NCI-H146 treated with DMSO at 0.1 percent for 48 hours (cell line): ENCODE results near the gene RNF14.

Experiments
- DNase-seq: peaks from one replicate; lab custom pipeline; 2025; ENCODE audit not compliant: unreplicated experiment; lab: John Stamatoyannopoulos, UW

The RNF14 gene

DNA sequence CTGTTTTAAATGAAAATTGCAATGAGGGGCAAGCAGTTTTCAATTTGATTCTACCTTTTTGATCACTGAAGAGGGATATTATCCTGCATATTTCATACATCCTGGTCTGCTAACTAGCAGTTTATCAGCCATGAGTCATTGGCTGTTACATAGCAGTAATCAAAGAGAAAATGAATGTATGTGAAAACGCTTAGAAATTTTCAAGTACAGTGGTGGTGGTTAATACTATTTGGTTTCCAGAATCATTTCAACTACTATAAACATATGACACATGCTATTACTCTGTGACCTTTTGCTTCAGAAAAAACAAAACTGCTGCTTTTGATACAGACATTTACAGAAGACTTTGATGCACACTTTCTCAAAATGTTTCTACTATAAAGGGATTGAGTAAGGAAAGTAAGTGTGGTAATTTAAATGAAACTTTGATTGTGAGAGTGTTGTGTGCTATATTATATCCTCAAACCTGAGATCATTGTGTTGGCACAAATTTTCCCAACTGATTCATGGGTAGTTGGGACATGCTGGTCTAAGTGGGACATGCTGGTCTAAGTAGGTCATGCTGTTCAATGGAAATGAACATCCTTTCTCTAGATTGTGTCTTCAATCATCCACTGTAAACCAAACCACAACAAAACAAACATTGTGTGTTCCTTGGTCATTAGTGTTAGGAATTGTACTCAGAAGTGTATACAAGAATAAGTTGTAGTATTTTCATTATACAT, 5.1 kb downstream of the RNF14 start:
- DNase-seq = no peak

DNA sequence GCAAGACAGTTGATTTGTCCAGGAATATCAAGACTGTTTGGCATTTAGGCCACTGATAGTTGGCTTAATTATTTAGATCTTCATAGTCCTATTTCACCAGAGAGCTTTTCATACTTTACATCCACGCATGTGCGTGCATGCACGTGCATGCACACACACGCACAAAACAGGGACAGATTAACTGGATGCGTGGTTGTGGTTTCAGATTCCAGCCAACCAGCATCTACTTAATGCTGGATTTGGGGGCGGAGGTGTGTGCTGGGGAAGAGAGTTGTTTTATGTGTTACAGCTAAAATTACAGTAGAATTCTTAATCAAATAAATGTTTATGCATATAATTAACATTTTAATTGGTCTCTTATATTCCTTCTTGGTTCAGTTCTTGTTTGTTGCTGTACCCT, 7.3 kb downstream of the RNF14 start:
- DNase-seq = no peak

DNA sequence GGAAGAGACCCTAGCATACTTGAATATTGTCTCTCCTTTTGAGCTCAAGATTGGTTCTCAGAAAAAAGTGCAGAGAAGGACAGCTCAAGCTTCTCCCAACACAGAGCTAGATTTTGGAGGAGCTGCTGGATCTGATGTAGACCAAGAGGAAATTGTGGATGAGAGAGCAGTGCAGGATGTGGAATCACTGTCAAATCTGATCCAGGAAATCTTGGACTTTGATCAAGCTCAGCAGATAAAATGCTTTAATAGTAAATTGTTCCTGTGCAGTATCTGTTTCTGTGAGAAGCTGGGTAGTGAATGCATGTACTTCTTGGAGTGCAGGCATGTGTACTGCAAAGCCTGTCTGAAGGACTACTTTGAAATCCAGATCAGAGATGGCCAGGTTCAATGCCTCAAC, 9.5 kb downstream of the RNF14 start:
- DNase-seq = no peak

DNA sequence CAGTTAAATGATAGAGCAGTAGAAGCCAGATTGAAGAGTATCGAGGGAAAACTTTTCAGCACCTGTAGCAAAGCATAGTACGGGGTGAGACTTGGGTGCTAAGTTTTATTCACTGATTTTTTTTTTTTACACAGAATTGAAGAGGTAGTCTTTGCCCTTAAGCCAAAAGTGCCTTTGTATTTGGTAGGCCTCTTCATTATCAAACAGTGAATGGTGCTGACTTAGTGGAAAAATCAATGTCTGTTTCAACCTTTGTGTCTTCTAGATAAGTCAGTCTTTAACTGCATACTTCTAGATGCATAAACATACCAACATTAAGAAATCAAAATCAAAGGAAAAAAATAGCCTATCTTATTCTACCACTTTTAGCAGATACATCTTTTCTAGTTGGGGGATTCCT, 13.7 kb downstream of the RNF14 start:
- DNase-seq = no peak

DNA sequence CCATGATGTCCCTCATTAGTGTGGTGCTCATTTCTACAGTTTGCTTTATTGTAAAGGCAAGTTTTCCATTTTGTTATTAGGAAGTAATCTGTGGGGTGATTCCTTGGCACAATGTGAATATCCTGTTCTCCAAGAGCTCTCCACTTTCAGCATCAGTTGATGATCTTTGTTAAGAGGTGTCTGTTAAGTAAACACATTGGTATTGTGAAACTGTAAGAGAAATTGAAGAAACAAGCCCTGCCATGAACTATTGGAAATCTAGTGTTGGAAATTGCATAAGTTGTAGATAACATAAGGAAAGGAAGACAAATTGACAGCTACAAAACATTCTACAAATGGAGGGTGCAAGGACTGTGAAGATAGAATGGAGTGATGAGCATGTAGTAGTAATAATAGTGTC, 17.2 kb downstream of the RNF14 start:
- no peak for DNase-seq

DNA sequence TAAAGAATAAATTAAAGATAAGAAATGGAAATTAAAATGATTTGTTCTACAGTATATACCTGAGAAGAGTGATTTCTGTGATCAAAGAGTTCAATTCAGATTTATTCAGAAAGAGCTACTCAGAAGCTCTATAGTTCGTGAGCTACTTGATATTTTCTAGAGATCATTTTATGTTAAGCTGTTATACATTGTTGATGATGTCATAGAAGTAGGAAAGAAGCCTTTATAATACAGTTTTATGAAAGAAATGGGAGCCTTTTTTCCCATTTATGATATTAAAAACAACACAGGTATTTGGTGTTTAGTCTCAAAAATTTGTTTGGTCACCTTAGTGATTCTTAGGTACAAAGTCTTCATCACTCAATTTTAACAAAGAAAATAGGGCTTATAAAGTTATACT, 20.8 kb downstream of the RNF14 start:
- DNase-seq = no peak

DNA sequence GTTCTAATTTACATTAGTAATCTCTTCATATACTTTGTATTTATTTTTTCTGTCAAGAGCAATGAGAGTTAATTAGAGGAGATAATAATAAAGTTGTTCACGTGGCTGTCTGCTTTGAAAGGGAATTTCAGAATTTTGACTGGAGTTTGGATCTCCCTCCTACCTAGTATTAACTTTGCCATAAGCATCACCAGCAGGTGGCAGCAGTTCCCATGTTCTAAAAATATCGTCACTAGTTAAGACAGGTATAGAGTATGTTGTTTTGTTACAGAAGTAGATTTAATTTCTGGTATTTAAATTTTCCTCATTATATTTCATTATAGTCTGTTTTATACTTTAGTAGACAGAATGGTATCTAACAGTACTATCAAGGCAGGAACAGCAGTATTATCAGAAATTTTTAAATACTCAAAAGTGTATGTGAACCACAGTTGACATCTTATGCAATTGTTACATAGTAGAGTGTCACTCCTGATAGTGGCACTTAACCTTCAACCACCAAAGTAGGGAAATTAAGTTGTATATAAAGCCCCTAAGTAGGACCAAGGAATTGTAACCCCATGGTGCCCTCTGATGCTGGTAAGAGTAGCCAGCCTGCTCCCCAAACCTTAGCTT, 23.6 kb downstream of the RNF14 start:
- DNase-seq = peak; percentile 7

DNA sequence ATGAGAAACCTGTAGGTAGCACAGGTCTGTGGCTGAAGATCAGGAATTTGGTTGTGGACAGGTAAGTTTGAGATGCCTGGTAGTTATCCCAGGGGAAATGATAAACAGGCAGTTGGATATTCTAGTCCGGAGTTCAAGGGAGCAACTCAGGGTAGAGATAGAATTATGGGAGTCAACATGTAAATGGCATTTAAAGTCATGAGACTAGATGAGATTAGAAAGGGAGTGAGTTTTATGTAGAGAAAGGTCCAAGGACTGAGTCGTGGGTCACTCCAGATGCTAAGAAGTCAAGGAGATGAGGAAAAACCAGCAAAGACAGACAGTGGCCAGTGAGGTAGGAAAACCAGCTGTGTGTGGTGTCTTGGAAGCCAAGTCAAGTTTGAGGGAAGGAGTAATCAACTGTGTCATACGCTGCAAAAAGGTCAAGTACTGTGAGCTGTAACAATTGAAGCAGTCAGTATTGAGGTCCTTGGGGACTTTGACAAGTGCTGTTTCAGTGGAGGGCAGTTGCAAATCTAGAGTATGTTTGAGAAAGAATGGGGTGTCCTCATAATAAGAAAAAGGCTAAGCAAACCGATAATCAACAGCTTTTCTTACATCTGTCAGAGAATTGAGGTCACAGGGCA, 25.7 kb downstream of the RNF14 start:
- no peak for DNase-seq

DNA sequence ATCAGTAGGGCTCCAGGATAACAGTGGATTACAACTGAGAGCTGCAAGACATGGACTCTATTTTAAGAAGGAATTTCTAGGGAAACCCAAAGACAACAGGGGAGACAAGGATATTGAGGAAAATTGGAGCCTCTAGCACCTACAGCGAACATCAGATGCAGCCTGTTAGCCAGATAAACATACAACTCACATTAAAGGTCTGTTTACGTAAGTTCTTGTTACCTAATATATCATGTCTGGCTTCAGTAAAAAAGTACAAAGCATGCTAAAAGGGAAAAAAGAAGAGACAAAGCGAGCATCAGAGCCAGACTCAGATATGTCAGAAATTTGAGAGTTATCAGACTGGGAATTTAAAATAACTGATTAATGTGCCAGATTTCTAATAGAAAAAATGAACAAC, 26.8 kb downstream of the RNF14 start:
- DNase-seq = no peak

DNA sequence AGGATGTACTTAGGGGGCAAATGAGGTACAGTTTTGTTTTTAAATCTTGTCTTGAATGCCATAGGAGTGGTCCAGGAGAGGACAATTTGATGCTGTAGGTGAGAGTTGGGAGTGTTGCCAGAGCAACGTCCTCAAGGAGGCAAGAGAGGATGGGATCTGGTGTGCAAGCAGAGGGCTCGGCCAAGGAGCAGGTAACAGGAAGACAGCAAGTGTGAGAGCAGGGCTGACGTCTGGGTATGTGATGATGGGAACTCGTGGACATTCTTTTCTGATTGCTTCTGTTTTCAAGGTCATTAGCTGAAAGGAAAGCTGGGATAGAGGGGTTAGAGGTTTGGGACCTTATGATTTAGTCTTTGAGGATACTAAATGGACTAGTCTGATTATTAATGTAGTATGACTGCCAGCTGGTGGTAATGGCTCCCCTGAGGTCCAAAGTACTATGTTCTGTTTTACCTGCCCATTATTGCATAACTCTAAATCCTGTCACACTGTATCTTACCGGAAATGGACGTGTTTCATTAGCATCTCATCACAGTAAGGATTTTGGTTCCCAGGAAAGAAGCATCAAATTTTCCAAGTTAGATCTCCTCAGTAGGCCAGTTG, 28.6 kb downstream of the RNF14 start:
- no peak for DNase-seq

DNA sequence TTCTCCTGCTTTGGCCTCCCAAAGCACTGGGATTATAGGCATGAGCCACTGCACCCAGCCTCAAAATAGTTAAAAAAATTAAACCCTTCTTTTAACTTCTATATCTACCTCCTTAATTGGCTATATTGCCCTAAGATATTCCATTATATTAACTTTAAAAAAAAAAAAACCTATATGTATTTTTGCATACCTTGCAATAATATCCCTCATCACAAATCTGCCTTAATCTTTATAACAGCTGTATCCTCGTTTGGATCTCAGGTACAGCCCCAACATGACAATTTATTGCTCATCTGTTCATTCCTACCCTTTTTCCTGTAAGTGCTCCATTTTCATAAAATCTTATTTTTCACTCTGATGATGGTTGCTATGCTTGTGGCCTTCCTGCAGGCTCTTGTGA, 31.3 kb downstream of the RNF14 start:
- no peak for DNase-seq

DNA sequence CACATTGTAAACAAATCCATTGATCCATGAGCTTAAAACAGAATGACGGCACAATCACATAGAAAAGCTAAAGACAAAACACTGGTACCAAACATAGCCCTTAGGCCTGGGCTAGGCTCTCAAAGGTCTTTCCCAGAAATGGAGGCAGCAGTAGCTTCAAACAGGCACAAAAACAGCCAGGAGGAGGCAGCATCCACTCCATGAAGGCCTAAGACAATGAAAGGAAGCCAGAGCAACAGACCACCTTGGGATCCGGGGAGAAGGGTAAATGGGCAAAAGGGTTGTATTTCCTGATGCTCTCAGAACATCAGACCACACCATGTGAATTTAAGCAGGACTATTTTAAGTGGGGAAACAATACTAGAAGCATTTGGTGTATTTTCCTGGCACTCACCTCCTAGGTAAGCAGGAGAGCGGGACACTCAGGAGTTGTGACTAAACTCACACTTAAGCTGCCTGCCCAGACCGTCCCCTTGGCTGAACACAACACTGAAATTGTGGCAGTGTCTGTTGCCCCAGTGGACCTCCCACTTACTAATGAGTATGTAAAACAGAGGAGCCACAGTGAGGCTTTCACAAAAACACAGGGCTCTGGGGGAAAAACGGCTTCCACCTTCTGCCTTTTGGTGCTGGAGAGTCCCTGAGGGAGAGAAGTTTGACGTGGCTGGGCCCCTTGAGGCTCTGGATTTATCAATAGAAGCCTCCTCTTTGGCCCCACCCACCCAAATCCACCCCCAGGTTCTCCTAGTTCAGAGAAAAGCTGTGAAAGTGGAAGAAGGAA, 32.0 kb downstream of the RNF14 start:
- DNase-seq = no peak

DNA sequence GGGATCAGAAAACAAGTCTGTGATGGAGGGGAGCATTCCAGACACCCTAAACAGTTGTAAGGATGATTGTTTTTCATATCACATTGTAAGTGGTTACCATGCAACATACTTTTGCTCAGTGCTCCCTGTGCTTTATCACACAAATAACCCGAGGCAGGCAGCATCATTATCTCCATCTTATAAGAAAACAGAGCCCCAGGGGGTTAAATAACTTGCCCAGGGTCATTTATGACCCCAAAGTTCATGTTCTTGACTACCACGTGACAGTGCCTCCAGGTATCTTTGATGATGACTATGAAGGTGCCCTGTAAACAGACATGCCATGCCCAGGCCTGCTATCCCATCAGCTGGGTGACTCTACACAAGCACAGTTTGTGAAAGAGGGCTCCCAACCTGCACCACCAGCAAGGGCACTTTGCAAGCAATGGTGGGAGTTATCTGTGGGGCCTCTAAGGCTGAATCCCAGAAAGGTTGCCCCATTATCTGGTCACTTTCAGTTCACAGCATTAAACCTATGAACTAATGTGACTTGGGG, 34.4 kb downstream of the RNF14 start:
- DNase-seq = no peak

DNA sequence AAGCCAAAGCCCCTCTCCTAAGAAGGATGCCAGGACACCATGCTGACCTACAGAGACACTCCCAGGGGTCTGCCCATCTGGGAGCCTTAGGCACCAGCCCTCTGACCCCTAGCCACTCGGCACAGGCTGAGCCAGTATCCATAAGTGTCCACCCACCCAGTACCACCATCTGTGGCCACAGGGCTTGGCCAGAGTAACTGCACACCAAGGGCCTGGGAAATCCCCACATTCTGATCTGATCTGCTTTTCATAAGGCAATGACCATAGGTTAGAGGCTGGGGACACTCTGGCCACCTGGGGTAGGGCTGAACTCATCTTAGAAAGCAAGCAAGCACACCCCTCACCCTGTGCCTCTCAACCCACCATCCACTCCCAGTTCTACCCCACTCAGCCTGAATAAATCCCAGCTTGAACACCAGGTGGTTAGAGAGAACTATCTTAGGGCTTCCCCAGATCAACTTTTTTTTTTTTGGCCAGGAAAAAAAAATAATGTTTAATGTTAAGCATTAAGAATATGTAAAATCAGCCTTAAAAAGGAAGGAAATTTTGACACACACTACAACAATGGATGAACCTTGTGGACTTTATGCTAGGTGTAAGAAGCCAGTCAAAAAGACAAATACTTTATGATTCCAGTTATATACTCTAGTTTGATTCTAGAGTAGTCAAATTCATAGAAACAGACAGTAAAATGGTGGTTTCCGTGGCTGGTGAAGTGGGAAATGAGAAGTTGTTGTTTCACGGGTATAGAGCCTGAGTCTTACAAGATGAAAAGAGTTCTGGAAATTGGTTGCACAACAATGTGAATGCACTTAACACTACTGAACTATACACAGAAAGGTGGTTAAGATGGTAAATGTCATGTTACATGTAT, 37.7 kb downstream of the RNF14 start:
- no peak for DNase-seq

DNA sequence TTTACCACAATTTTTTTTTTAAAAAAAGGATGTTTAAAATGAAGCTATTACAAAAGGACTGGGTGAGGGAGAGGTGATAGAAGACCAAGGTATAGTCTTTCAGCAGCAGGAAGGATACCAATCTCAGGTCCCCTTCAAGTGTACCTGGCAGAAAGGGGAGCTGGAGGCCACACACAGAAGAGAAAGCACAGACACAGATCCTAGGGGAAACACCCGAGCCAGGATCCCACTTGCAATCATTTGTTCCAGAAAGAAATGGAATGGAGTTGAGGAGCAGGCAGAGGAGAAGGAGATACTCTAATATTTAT, 38.3 kb downstream of the RNF14 start:
- DNase-seq = no peak

DNA sequence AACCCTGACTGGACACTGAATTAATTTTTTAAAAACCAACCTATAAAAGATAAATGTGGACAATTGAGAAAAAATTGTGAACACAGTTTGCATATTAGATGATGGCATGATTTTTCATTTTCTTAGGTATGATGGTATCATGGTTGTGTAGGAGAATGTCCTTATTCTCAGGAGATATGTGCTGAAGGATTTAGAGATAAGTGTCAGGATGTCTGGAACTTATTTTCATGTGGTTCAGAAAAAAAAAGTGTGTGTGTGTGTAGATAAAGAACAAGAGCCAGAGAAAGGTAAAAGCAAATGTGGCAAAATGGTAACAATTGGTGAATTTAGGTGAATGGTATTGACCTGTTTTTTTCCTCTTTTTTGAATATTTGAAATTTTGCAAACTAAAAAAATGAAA, 39.9 kb downstream of the RNF14 start:
- no peak for DNase-seq

DNA sequence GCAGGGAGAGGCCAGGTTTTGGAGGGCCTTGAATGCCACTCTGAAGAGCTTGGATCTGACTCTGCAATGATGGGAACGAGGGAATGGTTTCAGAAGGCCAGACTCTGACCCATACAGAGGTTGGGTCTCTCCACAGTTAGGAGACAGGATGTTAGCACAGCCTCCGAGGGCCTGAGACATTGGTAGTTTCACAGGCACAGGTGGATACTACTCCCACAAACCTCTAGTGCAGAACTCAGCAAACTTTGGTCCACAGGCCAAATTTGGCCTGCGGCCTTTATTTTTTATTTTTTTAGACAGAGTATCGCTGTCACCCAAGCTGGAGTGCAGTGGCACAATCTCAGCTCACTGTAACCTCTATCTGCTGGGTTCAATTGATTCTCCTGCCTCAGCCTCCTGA, 41.0 kb downstream of the RNF14 start:
- no peak for DNase-seq

DNA sequence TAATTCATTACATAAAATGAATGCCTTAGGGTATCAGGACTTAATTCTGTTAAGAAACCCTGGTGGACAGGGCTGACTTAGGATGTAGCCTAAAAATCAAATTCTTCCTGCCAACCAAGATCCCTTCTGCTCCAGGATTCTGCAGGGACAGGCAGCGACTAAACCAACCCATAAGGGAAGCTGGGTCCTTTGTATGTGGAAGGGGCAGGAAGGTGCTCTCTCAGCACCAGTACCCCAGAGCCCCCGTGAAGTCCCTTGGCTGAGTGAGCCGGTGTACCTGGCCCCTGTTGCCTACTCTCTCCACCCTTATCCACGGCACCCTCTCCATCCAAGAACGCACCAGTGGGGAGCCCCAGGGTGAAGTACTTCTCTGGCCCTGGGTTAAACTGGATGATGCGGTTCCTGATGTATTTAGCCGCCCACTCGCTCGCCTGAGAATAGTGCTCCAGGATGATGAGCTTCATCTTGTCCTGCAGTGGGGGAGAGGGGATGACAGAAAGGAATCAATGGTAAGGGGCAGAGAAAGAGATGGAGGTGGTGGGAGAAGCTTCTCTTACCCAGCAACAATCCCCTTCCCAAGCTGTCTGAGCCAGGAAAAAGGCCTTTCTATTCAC, 42.8 kb downstream of the RNF14 start:
- DNase-seq = no peak

DNA sequence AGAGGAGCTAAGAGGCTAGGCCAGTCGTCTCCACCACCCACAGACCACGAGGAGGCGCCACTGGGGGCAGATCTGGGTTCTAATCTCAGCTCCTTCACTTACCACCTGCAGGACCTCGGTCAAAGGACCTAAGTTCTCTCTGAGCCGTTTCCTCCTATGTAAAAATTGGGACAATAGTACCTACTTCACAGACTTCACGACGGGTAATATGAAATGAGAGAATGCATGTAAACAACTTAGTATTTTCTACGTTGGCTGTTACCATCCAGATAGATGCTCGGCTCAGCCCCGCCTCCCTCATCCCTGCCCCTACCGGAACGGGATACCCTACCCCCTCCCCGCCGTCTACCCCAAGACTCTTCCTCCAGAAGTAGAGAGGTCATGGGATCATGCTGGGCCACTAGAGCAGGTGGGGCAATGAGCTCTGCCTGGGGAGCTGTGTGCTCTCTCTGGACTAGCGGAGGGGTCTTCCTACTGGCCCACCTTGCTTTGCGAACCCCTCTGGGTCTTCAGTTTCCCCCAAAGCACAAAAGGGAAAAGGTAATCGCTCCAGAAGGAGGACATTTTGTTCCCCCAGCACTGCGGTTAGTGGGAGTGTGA, 43.4 kb downstream of the RNF14 start:
- no peak for DNase-seq
